Liver (tissue), 9 donors: ENCODE results near the gene HAND1. TPM values are rescaled to one million over a fixed set of nuclear protein-coding genes. Genes with fewer than 3 reads are reported as not detected.

ENCODE experiments used
- DNase-seq: peaks from one replicate; pipeline ENCODE4 v3.0.0-alpha.2; 2017; ENCODE audit warnings: low spot score
- H3K27ac ChIP-seq, 2 donors: one replicate each; pipeline ENCODE4 v1.7.0; 2013; ENCODE audit warnings: inconsistent platforms in 2 of 2, low read length in 2 of 2, control low read depth in 1 of 2, low read depth in 1 of 2, mild to moderate bottlenecking in 1 of 2
- H3K27me3 ChIP-seq, 4 donors: one replicate each; pipeline versions ENCODE4 v1.6.1 to v1.7.0; 2013; ENCODE audit warnings: low read length in 3 of 4, inconsistent platforms in 1 of 4, mild to moderate bottlenecking in 1 of 4, moderate library complexity in 1 of 4; ENCODE audit not compliant: control insufficient read depth in 4 of 4, insufficient read depth in 4 of 4
- H3K36me3 ChIP-seq, 4 donors: one replicate each; pipeline versions ENCODE4 v1.6.1 to v1.7.0; 2013; ENCODE audit warnings: low read length in 3 of 4, mild to moderate bottlenecking in 3 of 4, low read depth in 1 of 4, moderate library complexity in 1 of 4; ENCODE audit not compliant: control insufficient read depth in 4 of 4, insufficient read depth in 3 of 4
- H3K4me1 ChIP-seq, 4 donors: one replicate each; pipeline versions ENCODE4 v1.6.1 to v1.7.0; 2013; ENCODE audit warnings: low read length in 3 of 4, mild to moderate bottlenecking in 3 of 4, moderate library complexity in 1 of 4; ENCODE audit not compliant: control insufficient read depth in 4 of 4, insufficient read depth in 4 of 4
- H3K4me3 ChIP-seq, 3 donors: one replicate each; pipeline versions ENCODE4 v1.6.1 to v1.7.0; 2013; ENCODE audit warnings: low read length in 3 of 3, control low read depth in 1 of 3, low read depth in 1 of 3, mild to moderate bottlenecking in 1 of 3
- H3K9ac ChIP-seq, 2 donors: one replicate each; pipeline ENCODE4 v1.7.0; 2013; ENCODE audit warnings: low read length in 2 of 2, mild to moderate bottlenecking in 2 of 2, moderate library complexity in 2 of 2, control low read depth in 1 of 2, low read depth in 1 of 2
- H3K9me3 ChIP-seq, 4 donors: one replicate each; pipeline versions ENCODE4 v1.6.1 to v1.7.0; 2013; ENCODE audit warnings: low read length in 3 of 4; ENCODE audit not compliant: control insufficient read depth in 4 of 4
- CTCF ChIP-seq: fragments of 150-350 bp; IDR thresholded peaks from 2 replicates; pipeline ENCODE4 v1.5.1; 2017; ENCODE audit warnings: improper control_type of control experiment, low read depth, low read length; ENCODE audit not compliant: missing input control
- FOXA2 ChIP-seq: IDR thresholded peaks from 2 replicates; pipeline ENCODE4 v1.6.1; 2016; ENCODE audit warnings: antibody characterized with exemption
- GABPA ChIP-seq, 2 donors: IDR thresholded peaks in 1 of 2; conservative IDR thresholded peaks in 1 of 2; 2 replicates each; pipeline ENCODE4 v1.6.1; 2016; ENCODE audit warnings: antibody characterized with exemption in 2 of 2, mild to moderate bottlenecking in 1 of 2, moderate library complexity in 1 of 2
- HNF4A ChIP-seq, 2 donors: conservative IDR thresholded peaks; 2 replicates each; pipeline ENCODE4 v1.6.1; 2016; ENCODE audit warnings: antibody characterized with exemption in 2 of 2, mild to moderate bottlenecking in 2 of 2
- MAX ChIP-seq: IDR thresholded peaks from 2 replicates; pipeline ENCODE4 v1.6.1; 2016; ENCODE audit warnings: antibody characterized with exemption
- NR2F2 ChIP-seq: IDR thresholded peaks from 2 replicates; pipeline ENCODE4 v1.6.1; 2016; ENCODE audit warnings: antibody characterized with exemption
- RAD21 ChIP-seq, 2 donors: IDR thresholded peaks; 2 replicates each; pipeline ENCODE4 v1.6.1; 2016; ENCODE audit warnings: antibody characterized with exemption in 2 of 2, mild to moderate bottlenecking in 2 of 2
- REST ChIP-seq: IDR thresholded peaks from 2 replicates; pipeline ENCODE4 v1.6.1; 2016; ENCODE audit warnings: antibody characterized with exemption, mild to moderate bottlenecking
- SP1 ChIP-seq: IDR thresholded peaks from 2 replicates; pipeline ENCODE4 v1.6.1; 2018; ENCODE audit warnings: antibody characterized with exemption, mild to moderate bottlenecking
- TAF1 ChIP-seq: conservative IDR thresholded peaks from 2 replicates; pipeline ENCODE4 v1.6.1; 2016; ENCODE audit warnings: antibody characterized with exemption, mild to moderate bottlenecking
- YY1 ChIP-seq: IDR thresholded peaks from 2 replicates; pipeline ENCODE4 v1.6.1; 2016; ENCODE audit warnings: antibody characterized with exemption, mild to moderate bottlenecking
- ZBTB33 ChIP-seq: IDR thresholded peaks from 2 replicates; pipeline ENCODE4 v1.6.1; 2016; ENCODE audit warnings: antibody characterized with exemption
- WGBS: extraction: QIAGEN DNeasy Blood & Tissue Kit; methylation state at CpG from one replicate; pipeline ENCODE4 v1.1.7; 2013; 5-methylcytosine and 5-hydroxymethylcytosine counted together
- polyA plus RNA-seq, 2 donors: library from polyadenylated mRNA; stranded (reverse) in 1 of 2; unstranded in 1 of 2; fragments of 200-250 nt in 1 of 2; fragments of >200 nt in 1 of 2; fragmentation: Nextera tagmentation in 1 of 2; extraction: Ambion mirVana in 1 of 2; gene quantifications; one replicate each; pipeline versions ENCODE4 v1.2.1 to v1.2.3, GENCODE V29; 2013 to 2015
- total RNA-seq, 2 donors: library from RNA; depleted of rRNA; stranded (reverse); fragments of >200 nt; gene quantifications; one replicate each; pipeline ENCODE4 v1.2.3, GENCODE V29; 2014
- donor health status: healthy.
- donor health status: healthy.
- donor health status: healthy.
- donor health status: healthy.
- donor health status: healthy.

Gene HAND1
- total and polyA plus RNA-seq, 4 donors: not detected

- no peaks in the 10 kb centered on the region for H3K9me3 ChIP-seq
- H3K4me3 ChIP-seq: no peak overlapping the region
- peaks cover 3 to 57% (median 36%) of the 10 kb centered on the region in 4 donors for H3K27me3 ChIP-seq
- H3K4me1 ChIP-seq: peaks cover 11 to 27% (median 18%) of the 10 kb centered on the region in 4 donors
- no peak overlapping the region for H3K9ac ChIP-seq
- no peak for DNase-seq
- WGBS: 6% methylated on average over 31 of the region's 31 CpGs
- no peak for TF ChIP-seq CTCF
- TF ChIP-seq MAX: no peak
- TF ChIP-seq FOXA2: no peak
- no peak for TF ChIP-seq HNF4A (conservative IDR thresholded peaks at IDR 0.05)
- no peak for TF ChIP-seq RAD21 (IDR thresholded peaks at IDR 0.05)
- TF ChIP-seq TAF1: no peak
- TF ChIP-seq SP1: no peak
- TF ChIP-seq GABPA (IDR thresholded peaks at IDR 0.05 in 1 of 2, conservative IDR thresholded peaks at IDR 0.05 in 1 of 2): no peak
- TF ChIP-seq ZBTB33: no peak
- no peak for TF ChIP-seq YY1
- TF ChIP-seq NR2F2: no peak
- no peak for TF ChIP-seq REST
- no peaks in the 10 kb centered on the region for H3K36me3 ChIP-seq
- no peak overlapping the region for H3K27ac ChIP-seq
These were observed 2.1 kb upstream of the HAND1 start for GRCh38 chr5:154479944-154480750.

GRCh38 chr5:154479160-154479943, 1.3 kb upstream of the HAND1 start:
- DNase-seq: no peak
- TF ChIP-seq CTCF (no peak), ZBTB33 (no peak), REST (no peak)

More at GRCh38 chr5:154479160-154479943, 1.3 kb upstream of the HAND1 start:
- Histone ChIP-seq H3K27ac (no peak overlapping the region), H3K4me3 (no peak overlapping the region), H3K4me1 (peaks cover 11 to 27% (median 18%) of the 10 kb centered on the region in 4 donors), H3K27me3 (peaks cover 3 to 53% (median 33%) of the 10 kb centered on the region in 4 donors), H3K36me3 (no peaks in the 10 kb centered on the region), H3K9ac (no peak overlapping the region), H3K9me3 (no peaks in the 10 kb centered on the region)
- 4% methylated on average over 44 of the region's 44 CpGs for WGBS
